H9 (cell line): ENCODE results near the gene NCKAP5. TPM values are rescaled to one million over a fixed set of nuclear protein-coding genes. Genes with fewer than 3 reads are reported as not detected.

ENCODE experiments used
- DNase-seq: peaks from one replicate; pipeline ENCODE4 v3.0.0-alpha.2; 2017
- H2AFZ ChIP-seq: one replicate; pipeline ENCODE4 v1.6.1; 2013; ENCODE audit warnings: mild to moderate bottlenecking, low read length, control low read depth, moderate library complexity
- H2AK5ac ChIP-seq: 2 replicates; pipeline ENCODE4 v1.6.1; 2013; ENCODE audit warnings: low read length, control low read depth, mixed read lengths; ENCODE audit not compliant: insufficient read length
- H2BK120ac ChIP-seq: one replicate; pipeline ENCODE4 v1.6.1; 2013; ENCODE audit warnings: low read depth, mild to moderate bottlenecking, low read length, control low read depth, inconsistent platforms; ENCODE audit not compliant: poor library complexity, severe bottlenecking
- H2BK12ac ChIP-seq: 2 replicates; pipeline ENCODE4 v1.6.1; 2013; ENCODE audit warnings: low read length, control low read depth, mixed read lengths, low read depth; ENCODE audit not compliant: insufficient read length
- H2BK15ac ChIP-seq: 2 replicates; pipeline ENCODE4 v1.6.1; 2013; ENCODE audit warnings: low read depth, low read length, control low read depth
- H2BK20ac ChIP-seq: one replicate; pipeline ENCODE4 v1.6.1; 2013; ENCODE audit warnings: low read depth, mild to moderate bottlenecking, low read length, control low read depth, inconsistent platforms; ENCODE audit not compliant: poor library complexity, severe bottlenecking
- H2BK5ac ChIP-seq: 2 replicates; pipeline ENCODE4 v1.6.1; 2013; ENCODE audit warnings: low read length, control low read depth, mixed read lengths; ENCODE audit not compliant: insufficient read length
- H3K14ac ChIP-seq: 2 replicates; pipeline ENCODE4 v1.6.1; 2013; ENCODE audit warnings: low read length, control low read depth; ENCODE audit not compliant: insufficient read depth
- H3K18ac ChIP-seq: 2 replicates; pipeline ENCODE4 v1.6.1; 2013; ENCODE audit warnings: low read depth, mild to moderate bottlenecking, mixed read lengths, low read length, control low read depth; ENCODE audit not compliant: insufficient read length
- H3K23ac ChIP-seq: 2 replicates; pipeline ENCODE4 v1.6.1; 2013; ENCODE audit warnings: low read length, control low read depth, mixed read lengths, low read depth; ENCODE audit not compliant: insufficient read length
- H3K23me2 ChIP-seq: 2 replicates; pipeline ENCODE4 v1.6.1; 2013; ENCODE audit warnings: low read depth, mild to moderate bottlenecking, mixed read lengths, low read length, control low read depth; ENCODE audit not compliant: insufficient read length, poor library complexity, severe bottlenecking
- H3K27ac ChIP-seq: 2 replicates; pipeline ENCODE4 v1.5.1; 2013; ENCODE audit warnings: low read length, control low read depth, mixed read lengths, low read depth; ENCODE audit not compliant: insufficient read length
- H3K27me3 ChIP-seq: 2 replicates; pipeline ENCODE4 v1.6.1; 2013; ENCODE audit warnings: low read length, control low read depth, inconsistent platforms; ENCODE audit not compliant: insufficient read depth
- H3K4ac ChIP-seq: 2 replicates; pipeline ENCODE4 v1.6.1; 2013; ENCODE audit warnings: low read depth, mild to moderate bottlenecking, control low read depth, inconsistent platforms, low read length, moderate library complexity
- H3K4me1 ChIP-seq: 2 replicates; pipeline ENCODE4 v1.6.1; 2013; ENCODE audit warnings: low read length, control low read depth, inconsistent platforms; ENCODE audit not compliant: insufficient read depth
- H3K4me2 ChIP-seq: 2 replicates; pipeline ENCODE4 v1.6.1; 2013; ENCODE audit warnings: low read length, control low read depth, mixed read lengths; ENCODE audit not compliant: insufficient read length, insufficient read depth
- H3K56ac ChIP-seq: 2 replicates; pipeline ENCODE4 v1.6.1; 2013; ENCODE audit warnings: low read depth, mild to moderate bottlenecking, mixed read lengths, low read length, control low read depth; ENCODE audit not compliant: insufficient read length
- H3K79me1 ChIP-seq: 2 replicates; pipeline ENCODE4 v1.6.1; 2013; ENCODE audit warnings: low read depth, mild to moderate bottlenecking, moderate library complexity, low read length, control low read depth, inconsistent platforms; ENCODE audit not compliant: insufficient read depth, poor library complexity, severe bottlenecking
- H3K79me2 ChIP-seq: 2 replicates; pipeline ENCODE4 v1.6.1; 2013; ENCODE audit warnings: low read length, control low read depth, inconsistent platforms; ENCODE audit not compliant: insufficient read depth
- H3K9ac ChIP-seq: 2 replicates; pipeline ENCODE4 v1.6.1; 2013; ENCODE audit warnings: low read length, control low read depth, mixed read lengths; ENCODE audit not compliant: insufficient read length; ENCODE audit errors: extremely low read depth
- H3K9me3 ChIP-seq: one replicate; pipeline ENCODE4 v1.6.1; 2013; ENCODE audit warnings: low read depth, low read length, inconsistent platforms; ENCODE audit not compliant: control insufficient read depth
- H3T11ph ChIP-seq: one replicate; pipeline ENCODE4 v1.6.1; 2013; ENCODE audit warnings: mild to moderate bottlenecking, low read length, control low read depth, inconsistent platforms
- H4K20me1 ChIP-seq: one replicate; pipeline ENCODE4 v1.6.1; 2013; ENCODE audit not compliant: control insufficient read depth, insufficient read length, insufficient read depth
- H4K5ac ChIP-seq: 2 replicates; pipeline ENCODE4 v1.6.1; 2013; ENCODE audit warnings: low read depth, mild to moderate bottlenecking, mixed read lengths, low read length, control low read depth; ENCODE audit not compliant: insufficient read length
- H4K8ac ChIP-seq: replicated peaks from 2 replicates; pipeline ENCODE4 v1.6.1; 2013; ENCODE audit warnings: low read length, control low read depth, mixed read lengths, low read depth; ENCODE audit not compliant: insufficient read length
- H4K91ac ChIP-seq: 2 replicates; pipeline ENCODE4 v1.6.1; 2013; ENCODE audit warnings: low read depth, mild to moderate bottlenecking, moderate library complexity, mixed read lengths, low read length, control low read depth; ENCODE audit not compliant: insufficient read length
- H3K27ac Mint-ChIP-seq, 3 experiments: 2 replicates in 2 of 3; 3 replicates in 1 of 3; pipeline ENCODE4 v1.8.0; 2020 to 2021; ENCODE audit warnings: mixed read lengths in 3 of 3, mild to moderate bottlenecking in 1 of 3, moderate library complexity in 1 of 3
- H3K27me3 Mint-ChIP-seq: 2 replicates; pipeline ENCODE4 v1.8.0; 2021; ENCODE audit warnings: low read depth, mild to moderate bottlenecking, moderate library complexity, mixed read lengths
- H3K36me3 Mint-ChIP-seq, 3 experiments: 2 replicates in 2 of 3; 3 replicates in 1 of 3; pipeline ENCODE4 v1.8.0; 2020 to 2021; ENCODE audit warnings: low read depth in 3 of 3, mixed read lengths in 3 of 3; ENCODE audit not compliant: insufficient read depth in 1 of 3
- H3K4me1 Mint-ChIP-seq, 2 experiments: 2 replicates each; pipeline ENCODE4 v1.8.0; 2020; ENCODE audit warnings: mixed read lengths in 2 of 2
- H3K4me3 Mint-ChIP-seq, 2 experiments: 2 replicates in 1 of 2; 3 replicates in 1 of 2; pipeline ENCODE4 v1.8.0; 2020 to 2021; ENCODE audit warnings: mild to moderate bottlenecking in 2 of 2, mixed read lengths in 2 of 2, moderate library complexity in 1 of 2
- H3K9me3 Mint-ChIP-seq, 2 experiments: 2 replicates in 1 of 2; 3 replicates in 1 of 2; pipeline ENCODE4 v1.8.0; 2020; ENCODE audit warnings: mild to moderate bottlenecking in 2 of 2, mixed read lengths in 2 of 2, moderate library complexity in 1 of 2
- WGBS: extraction: QIAGEN DNeasy Blood & Tissue Kit; methylation state at CpG from one replicate; pipeline ENCODE4 v1.1.7; 2013; ENCODE audit warnings: missing lambda C conversion rate, low lambda C conversion rate, mixed read lengths; ENCODE audit not compliant: insufficient read length; ENCODE audit errors: extremely low coverage; 5-methylcytosine and 5-hydroxymethylcytosine counted together
- total RNA-seq: library from RNA; stranded (reverse); gene quantifications from 2 replicates; pipeline ENCODE4 v1.2.1, GENCODE V29; 2021
- TF ChIP-seq, protein P1 (sequence below): fragments of 200-600 bp; sonication (generic); conservative IDR thresholded peaks from 3 replicates; pipeline ENCODE4 v1.8.0; 2021; ENCODE audit warnings: antibody characterized with exemption, mild to moderate bottlenecking

Gene NCKAP5
- total RNA-seq, 1 experiment from 2014 or later, result 0.26 TPM

DNA sequence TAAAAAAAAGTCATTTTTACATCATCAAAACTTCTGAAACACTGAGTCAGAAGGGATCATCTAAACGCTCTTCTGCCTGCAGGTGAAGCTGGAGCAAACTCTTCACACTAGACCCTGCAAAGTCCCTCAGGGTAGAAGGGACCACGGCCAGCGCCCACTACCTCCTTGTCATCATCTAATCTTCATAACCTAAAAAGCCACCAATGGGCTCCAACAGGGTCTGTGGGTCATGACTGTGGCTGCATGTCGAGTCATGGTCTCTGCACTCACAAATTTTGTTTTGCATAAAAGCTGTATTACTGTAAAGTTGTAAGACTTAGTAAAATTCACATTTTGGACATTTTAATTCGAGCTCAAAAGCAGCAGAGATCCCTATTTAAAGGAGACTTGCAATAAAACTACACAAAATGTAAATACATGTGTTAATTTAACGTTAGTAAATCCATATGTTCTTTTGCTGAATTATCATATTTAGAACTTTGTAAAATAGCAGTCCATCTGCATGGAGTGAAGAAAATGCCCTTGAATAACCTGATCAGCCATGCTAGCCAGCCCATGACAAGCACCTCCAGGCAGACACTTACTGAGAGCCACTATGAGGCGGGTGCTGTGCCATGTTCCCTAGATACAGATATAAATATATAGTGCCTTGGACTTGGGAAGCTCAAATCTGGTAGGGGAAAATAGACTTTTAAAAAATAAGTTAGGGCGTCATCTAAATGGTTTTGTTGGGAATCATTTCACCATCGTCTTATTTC lies 461.0 kb downstream of the NCKAP5 start:
- Histone ChIP-seq H4K8ac (no peak overlapping the region), H2AK5ac (no peak overlapping the region), H3K79me2 (no peaks in the 10 kb centered on the region), H2BK120ac (no peak overlapping the region), H3K4me2 (no peak overlapping the region), H3K79me1 (no peaks in the 10 kb centered on the region), H3K9ac (no peak overlapping the region), H2BK15ac (no peak overlapping the region), H3K27me3 (no peaks in the 10 kb centered on the region), H4K20me1 (no peaks in the 10 kb centered on the region), H4K91ac (no peak overlapping the region), H4K5ac (no peak overlapping the region), H3K14ac (no peak overlapping the region), H3K9me3 (no peaks in the 10 kb centered on the region), H2BK12ac (no peak overlapping the region), H2BK20ac (no peak overlapping the region), H3K18ac (no peak overlapping the region), H3K4ac (no peak overlapping the region), H3K56ac (no peak overlapping the region), H3T11ph (no peak overlapping the region), H2AFZ (no peak overlapping the region), H3K23me2 (no peaks in the 10 kb centered on the region), H3K4me1 (no peaks in the 10 kb centered on the region), H3K27ac (no peak overlapping the region), H3K23ac (no peak overlapping the region), H2BK5ac (no peak overlapping the region)
- Mint-ChIP-seq H3K9me3 (no peaks in the 10 kb centered on the region; a peak in 2 of 5 replicates), H3K4me1 (no peaks in the 10 kb centered on the region), H3K27me3 (peaks cover 1% of the 10 kb centered on the region), H3K27ac (no peak overlapping the region), H3K4me3 (no peak overlapping the region), H3K36me3 (no peaks in the 10 kb centered on the region)
- TF ChIP-seq, protein P1, sequence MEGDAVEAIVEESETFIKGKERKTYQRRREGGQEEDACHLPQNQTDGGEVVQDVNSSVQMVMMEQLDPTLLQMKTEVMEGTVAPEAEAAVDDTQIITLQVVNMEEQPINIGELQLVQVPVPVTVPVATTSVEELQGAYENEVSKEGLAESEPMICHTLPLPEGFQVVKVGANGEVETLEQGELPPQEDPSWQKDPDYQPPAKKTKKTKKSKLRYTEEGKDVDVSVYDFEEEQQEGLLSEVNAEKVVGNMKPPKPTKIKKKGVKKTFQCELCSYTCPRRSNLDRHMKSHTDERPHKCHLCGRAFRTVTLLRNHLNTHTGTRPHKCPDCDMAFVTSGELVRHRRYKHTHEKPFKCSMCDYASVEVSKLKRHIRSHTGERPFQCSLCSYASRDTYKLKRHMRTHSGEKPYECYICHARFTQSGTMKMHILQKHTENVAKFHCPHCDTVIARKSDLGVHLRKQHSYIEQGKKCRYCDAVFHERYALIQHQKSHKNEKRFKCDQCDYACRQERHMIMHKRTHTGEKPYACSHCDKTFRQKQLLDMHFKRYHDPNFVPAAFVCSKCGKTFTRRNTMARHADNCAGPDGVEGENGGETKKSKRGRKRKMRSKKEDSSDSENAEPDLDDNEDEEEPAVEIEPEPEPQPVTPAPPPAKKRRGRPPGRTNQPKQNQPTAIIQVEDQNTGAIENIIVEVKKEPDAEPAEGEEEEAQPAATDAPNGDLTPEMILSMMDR, result no peak
- no peak for DNase-seq
- no CpG with 5 or more reads among the region's 9 CpGs for WGBS
